Body of pancreas (tissue), 4 donors: ENCODE measurements around the gene PTPRN2.

ENCODE experiments used
- CTCF ChIP-seq, 7 experiments: fragments of 450-650 bp in 4 of 7; fragments of 200-600 bp in 3 of 7; sonication (generic) in 3 of 7; IDR thresholded peaks; one replicate each; pipeline ENCODE4 v1.5.1; 2016 to 2019; ENCODE audit warnings: antibody characterized with exemption in 7 of 7
- POLR2A ChIP-seq, 3 donors: fragments of 450-650 bp; IDR thresholded peaks; one replicate each; pipeline ENCODE4 v1.6.1; 2016; ENCODE audit warnings: antibody characterized with exemption in 3 of 3, mild to moderate bottlenecking in 2 of 3

DNA sequence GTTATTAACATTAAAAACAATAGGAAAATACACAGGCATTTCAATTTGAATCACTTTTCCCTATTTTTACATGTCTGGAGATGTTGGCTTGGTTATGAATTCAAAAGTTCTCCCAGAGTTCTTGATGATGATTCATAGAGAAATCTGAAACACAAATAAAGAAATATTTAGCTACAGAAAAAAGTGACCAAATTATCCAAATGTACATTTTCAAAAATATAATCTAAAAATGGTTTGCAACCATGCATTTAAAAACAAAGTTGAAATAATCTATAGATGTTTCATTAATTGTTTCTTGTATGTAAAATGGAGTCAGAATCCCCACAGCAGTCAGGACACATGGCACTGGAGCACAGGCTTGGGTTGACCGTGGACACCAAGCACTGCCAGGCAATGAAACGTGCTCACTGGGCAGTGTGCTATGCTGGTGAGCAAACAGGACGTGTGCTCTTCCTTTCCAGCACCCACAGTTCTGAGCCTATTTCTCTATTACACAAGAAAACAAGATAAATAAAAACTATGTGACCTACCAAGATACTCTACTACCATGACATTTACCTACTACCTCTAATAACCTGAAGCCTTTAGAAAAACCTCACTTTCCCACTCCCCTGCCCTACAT is 44.1 kb upstream of the PTPRN2 start:
- TF ChIP-seq POLR2A (IDR thresholded peaks at IDR 0.05) (no peak), CTCF (IDR thresholded peaks at IDR 0.05) (no peak)
